ENCODE results near the gene OTUB1.
A peak's percentile ranks its signal among the peaks of the same experiment; 100 is the strongest.

Gene OTUB1, protein sequence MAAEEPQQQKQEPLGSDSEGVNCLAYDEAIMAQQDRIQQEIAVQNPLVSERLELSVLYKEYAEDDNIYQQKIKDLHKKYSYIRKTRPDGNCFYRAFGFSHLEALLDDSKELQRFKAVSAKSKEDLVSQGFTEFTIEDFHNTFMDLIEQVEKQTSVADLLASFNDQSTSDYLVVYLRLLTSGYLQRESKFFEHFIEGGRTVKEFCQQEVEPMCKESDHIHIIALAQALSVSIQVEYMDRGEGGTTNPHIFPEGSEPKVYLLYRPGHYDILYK

DNA sequence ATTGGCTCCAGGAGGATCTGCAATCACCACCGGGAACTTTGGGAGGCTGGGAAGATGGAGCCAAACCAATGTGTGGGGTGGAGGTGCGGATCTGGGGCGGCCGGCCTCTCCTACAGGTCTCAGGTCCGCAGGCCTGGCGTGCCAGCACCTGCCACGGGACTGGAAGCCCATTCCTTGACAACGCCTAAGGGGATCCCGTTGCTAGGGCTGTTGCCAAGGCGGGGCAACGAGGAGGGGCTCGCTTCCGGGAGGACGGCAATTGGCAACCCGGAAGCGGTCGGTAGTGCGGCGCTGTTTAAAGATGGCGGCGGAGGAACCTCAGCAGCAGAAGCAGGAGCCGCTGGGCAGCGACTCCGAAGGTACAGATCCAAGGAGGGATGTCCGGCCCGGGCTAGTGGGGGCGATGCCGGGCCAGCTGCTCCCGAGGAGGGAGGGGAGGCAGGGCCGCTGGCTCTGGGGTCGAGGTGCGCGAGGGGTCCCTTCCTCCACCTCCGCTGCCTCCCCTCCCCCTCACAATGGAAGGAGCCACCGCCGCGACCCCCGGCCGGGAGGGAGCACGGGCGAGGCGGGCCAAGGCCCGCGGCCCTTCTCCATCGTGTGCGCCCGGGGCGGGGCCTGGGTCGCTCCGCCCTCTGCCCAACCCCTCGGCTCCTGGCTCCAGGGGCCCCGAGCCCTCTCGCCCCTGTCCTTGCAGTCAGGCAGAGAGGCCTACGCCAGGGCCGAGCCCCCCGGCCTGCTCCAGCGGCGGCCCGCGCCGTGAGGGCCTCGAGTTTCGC lies at the start of gene OTUB1:
Gene OTUB1 (plus strand): TSS at position 283 of the 776 bp plus-strand sequence. CDS start 19 bp downstream, at position 302.
- H3K9me2 ChIP-seq (replicated peaks; ENCODE audit: low read depth, low read length): no peaks in the 10 kb centered on the region
- H3F3A ChIP-seq (ENCODE audit: low read depth): no peaks in the 10 kb centered on the region
- H3K4me1 ChIP-seq (ENCODE audit: insufficient read depth, low read length, poor library complexity, severe bottlenecking): peaks cover 26% of the 10 kb centered on the region
- TF ChIP-seq EZH2phosphoT487 (IDR thresholded peaks at IDR 0.05; ENCODE audit: borderline replicate concordance) (no peak), CTCF (conservative IDR thresholded peaks at IDR 0.05; ENCODE audit: low read length) (no peak)
- H3K36me3 ChIP-seq (ENCODE audit: insufficient read depth, low read length): peaks cover 4% of the 10 kb centered on the region; the same call in 1 of the 2 replicates
- H3K27me3 ChIP-seq (ENCODE audit: insufficient read depth, low read length, poor library complexity, severe bottlenecking): no peaks in the 10 kb centered on the region
- peak within 1 kb of the TSS; percentile 82 for H2AFZ ChIP-seq (ENCODE audit: low read length)
- no peaks in the 10 kb centered on the region for H3K9me3 ChIP-seq (ENCODE audit: insufficient read depth, low read depth, low read length)
- peak within 1 kb of the TSS; percentile 88 for H3K9ac ChIP-seq (ENCODE audit: low read depth, low read length, poor library complexity, severe bottlenecking)
- peak within 1 kb of the TSS; percentile 93 for H3K4me2 ChIP-seq (ENCODE audit: low read depth, low read length, poor library complexity, severe bottlenecking)
- H3K79me2 ChIP-seq (ENCODE audit: insufficient read depth, low read length): peaks cover 41% of the 10 kb centered on the region
- H3K4me3 ChIP-seq (ENCODE audit: low read length, poor library complexity, severe bottlenecking): peak within 1 kb of the TSS; percentile 85
- peaks cover 17% of the 10 kb centered on the region for H4K20me1 ChIP-seq (ENCODE audit: insufficient read depth, low read length, poor library complexity, severe bottlenecking)

DNA sequence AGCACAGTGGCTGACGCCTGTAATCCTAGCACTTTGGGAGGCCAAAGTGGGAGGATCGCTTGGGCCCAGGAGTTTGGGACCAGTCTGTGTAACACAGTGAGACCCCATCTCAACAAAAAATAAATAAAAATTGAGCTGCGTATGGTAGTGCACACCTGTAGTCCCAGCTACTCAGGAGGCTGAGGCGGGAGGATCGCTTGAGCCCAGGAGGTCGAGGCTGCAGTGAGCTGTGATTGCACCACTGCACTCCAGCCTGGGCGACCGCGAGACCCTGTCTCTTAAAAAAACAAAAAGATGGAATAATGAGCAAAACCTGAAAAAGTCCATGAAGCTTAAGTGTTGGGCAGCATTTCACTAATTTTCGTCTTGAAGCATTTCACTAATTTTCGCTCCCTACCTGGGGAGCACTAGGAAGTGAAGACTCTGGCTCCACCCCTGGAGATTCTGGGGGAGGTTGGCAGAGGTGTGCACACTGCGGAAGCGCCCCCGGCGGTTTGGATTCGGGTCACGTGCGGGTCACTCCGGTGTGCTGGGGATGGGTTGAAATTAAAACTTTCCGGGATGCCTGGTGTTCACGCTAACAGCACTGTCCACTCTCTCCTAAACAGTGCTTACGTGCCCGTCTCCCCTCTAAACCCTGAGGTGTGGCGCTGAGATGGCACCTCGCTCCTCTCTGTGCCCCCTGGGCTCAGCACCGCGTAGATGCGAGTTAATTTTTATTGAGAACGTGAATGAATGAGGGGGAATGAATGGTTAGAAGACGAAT lies 48.3 kb upstream of the OTUB1 start:
- Histone ChIP-seq H3K9ac (ENCODE audit: low read depth, low read length, poor library complexity, severe bottlenecking) (peak overlapping the region; percentile 66), H3K4me1 (ENCODE audit: insufficient read depth, low read length, poor library complexity, severe bottlenecking) (peaks cover 28% of the 10 kb centered on the region), H3K27me3 (ENCODE audit: insufficient read depth, low read length, poor library complexity, severe bottlenecking) (no peaks in the 10 kb centered on the region), H3K79me2 (ENCODE audit: insufficient read depth, low read length) (peaks cover 40% of the 10 kb centered on the region), H2AFZ (ENCODE audit: low read length) (peak overlapping the region; percentile 93), H3K4me3 (ENCODE audit: low read length, poor library complexity, severe bottlenecking) (peak overlapping the region; percentile 79), H3K4me2 (ENCODE audit: low read depth, low read length, poor library complexity, severe bottlenecking) (peak overlapping the region; percentile 85), H3K9me3 (ENCODE audit: insufficient read depth, low read depth, low read length) (no peaks in the 10 kb centered on the region), H3K36me3 (ENCODE audit: insufficient read depth, low read length) (no peaks in the 10 kb centered on the region), H3K9me2 (replicated peaks; ENCODE audit: low read depth, low read length) (no peaks in the 10 kb centered on the region), H4K20me1 (ENCODE audit: insufficient read depth, low read length, poor library complexity, severe bottlenecking) (peaks cover 22% of the 10 kb centered on the region), H3F3A (ENCODE audit: low read depth) (no peaks in the 10 kb centered on the region)
- TF ChIP-seq CTCF (conservative IDR thresholded peaks at IDR 0.05; ENCODE audit: low read length): 0 out of 2 replicates have a peak, but pooled peaks have one; percentile 11
- TF ChIP-seq EZH2phosphoT487 (IDR thresholded peaks at IDR 0.05; ENCODE audit: borderline replicate concordance): no peak

DNA sequence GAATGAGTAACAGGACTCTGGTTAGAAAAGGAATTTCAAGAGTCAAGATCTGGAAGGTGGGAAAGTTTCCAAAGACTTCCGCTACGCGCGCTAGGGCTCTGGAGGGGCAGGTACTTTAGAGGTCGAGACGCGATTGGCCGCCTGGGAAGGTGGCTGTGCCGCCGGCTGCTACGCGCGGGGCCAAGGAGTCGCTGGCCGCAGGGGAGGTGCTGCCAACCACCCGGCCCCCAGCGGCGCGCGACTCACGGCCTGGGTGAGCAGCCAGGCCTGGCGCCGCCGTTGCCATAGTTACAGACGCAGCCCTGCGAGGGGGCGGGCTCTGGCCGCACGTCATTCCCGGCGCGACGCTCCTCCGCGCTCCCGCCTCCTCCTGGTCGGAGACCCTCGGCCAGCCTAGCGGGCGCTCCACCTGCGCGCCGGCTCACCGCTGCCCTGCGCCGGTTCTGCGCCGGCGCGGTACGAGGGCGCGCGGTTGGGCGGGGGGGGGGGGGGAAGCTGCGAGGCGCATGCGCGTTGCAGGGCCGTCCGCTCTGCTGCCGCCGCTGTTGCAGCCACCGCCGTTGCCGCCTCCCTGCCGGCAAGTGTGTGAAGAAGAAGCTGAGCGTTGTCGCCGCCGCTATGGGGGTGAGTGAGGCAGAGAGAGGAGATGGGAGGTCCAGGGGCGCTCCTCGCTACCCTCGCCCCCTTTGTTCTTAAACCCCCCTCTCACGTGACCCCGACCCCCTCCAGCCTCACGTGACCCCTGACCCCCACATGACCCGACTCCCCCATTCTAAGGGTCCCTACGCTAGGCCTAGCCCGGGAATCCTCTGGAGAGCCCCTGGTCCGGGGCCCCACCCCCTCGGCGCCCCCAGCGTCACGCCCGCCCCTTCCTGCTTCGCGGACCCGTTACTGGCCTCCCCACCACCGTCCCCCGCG lies 47.5 kb upstream of the OTUB1 start, which contains the start of gene NAA40:
Gene NAA40 (plus strand): TSS at position 524 of the 918 bp plus-strand sequence. CDS start 95 bp downstream, at position 619.
- H3K9ac ChIP-seq (ENCODE audit: low read depth, low read length, poor library complexity, severe bottlenecking): peak within 1 kb of the TSS; percentile 98
- peaks cover 49% of the 10 kb centered on the region for H3K79me2 ChIP-seq (ENCODE audit: insufficient read depth, low read length)
- H3F3A ChIP-seq (ENCODE audit: low read depth): no peaks in the 10 kb centered on the region
- no peaks in the 10 kb centered on the region for H3K9me2 ChIP-seq (replicated peaks; ENCODE audit: low read depth, low read length)
- TF ChIP-seq CTCF (conservative IDR thresholded peaks at IDR 0.05; ENCODE audit: low read length): no peak
- no peak for TF ChIP-seq EZH2phosphoT487 (IDR thresholded peaks at IDR 0.05; ENCODE audit: borderline replicate concordance)
- peaks cover 29% of the 10 kb centered on the region for H3K4me1 ChIP-seq (ENCODE audit: insufficient read depth, low read length, poor library complexity, severe bottlenecking)
- H4K20me1 ChIP-seq (ENCODE audit: insufficient read depth, low read length, poor library complexity, severe bottlenecking): peaks cover 28% of the 10 kb centered on the region
- H3K9me3 ChIP-seq (ENCODE audit: insufficient read depth, low read depth, low read length): no peaks in the 10 kb centered on the region
- H3K27me3 ChIP-seq (ENCODE audit: insufficient read depth, low read length, poor library complexity, severe bottlenecking): no peaks in the 10 kb centered on the region
- H2AFZ ChIP-seq (ENCODE audit: low read length): peak within 1 kb of the TSS; percentile 93
- peak within 1 kb of the TSS; percentile 89 for H3K4me2 ChIP-seq (ENCODE audit: low read depth, low read length, poor library complexity, severe bottlenecking)
- H3K4me3 ChIP-seq (ENCODE audit: low read length, poor library complexity, severe bottlenecking): peak within 1 kb of the TSS; percentile 92
- no peaks in the 10 kb centered on the region for H3K36me3 ChIP-seq (ENCODE audit: insufficient read depth, low read length)
